GM12878 (cell line): ENCODE data around the gene CMC1. TPM values are rescaled to one million over a fixed set of nuclear protein-coding genes. Genes with fewer than 3 reads are reported as not detected.

Experiments used
- ASH2L ChIP-seq: fragments of 300-600, 200-600 bp; sonication (generic); IDR thresholded peaks from 2 replicates; pipeline ENCODE4 v1.6.1; 2017; ENCODE audit warnings: low read depth, mild to moderate bottlenecking, borderline replicate concordance
- ATF7 ChIP-seq: fragments of 450-650 bp; IDR thresholded peaks from 2 replicates; pipeline ENCODE4 v1.6.1; 2016; ENCODE audit warnings: low read depth, mild to moderate bottlenecking
- BACH1 ChIP-seq: fragments of 450-650 bp; IDR thresholded peaks from 2 replicates; pipeline ENCODE4 v1.6.1; 2017; ENCODE audit warnings: mild to moderate bottlenecking, borderline replicate concordance
- BMI1 ChIP-seq: fragments of 450-650 bp; IDR thresholded peaks from 2 replicates; pipeline ENCODE4 v1.6.1; 2016; ENCODE audit warnings: mild to moderate bottlenecking, moderate library complexity, borderline replicate concordance
- CHD1 ChIP-seq: IDR thresholded peaks from 2 replicates; pipeline ENCODE4 v1.6.1; 2012; ENCODE audit warnings: low read depth, low read length, improper control_type of control experiment
- CUX1 ChIP-seq: IDR thresholded peaks from 2 replicates; pipeline ENCODE4 v1.6.1; 2012; ENCODE audit warnings: improper control_type of control experiment, low read depth, low read length; ENCODE audit not compliant: insufficient replicate concordance
- DPF2 ChIP-seq: fragments of 450-650 bp; IDR thresholded peaks from 2 replicates; pipeline ENCODE4 v1.6.1; 2017; ENCODE audit warnings: mild to moderate bottlenecking
- E2F8 ChIP-seq: fragments of 450-650 bp; IDR thresholded peaks from 2 replicates; pipeline ENCODE4 v1.6.1; 2018; ENCODE audit warnings: mild to moderate bottlenecking, low read depth, moderate library complexity; ENCODE audit not compliant: partially characterized antibody
- EP300 ChIP-seq, 2 experiments: fragments of 150-350 bp in 1 of 2; IDR thresholded peaks; 2 replicates each; pipeline ENCODE4 v1.6.1; 2011 to 2012; ENCODE audit warnings: low read depth in 2 of 2, low read length in 2 of 2, borderline replicate concordance in 1 of 2, improper control_type of control experiment in 1 of 2, inconsistent platforms in 1 of 2; ENCODE audit not compliant: control insufficient read depth in 1 of 2
- EZH2 ChIP-seq: IDR thresholded peaks from 2 replicates; pipeline ENCODE4 v1.6.1; 2012; ENCODE audit warnings: low read depth, mild to moderate bottlenecking, control low read depth, inconsistent platforms, low read length, borderline replicate concordance; ENCODE audit not compliant: control insufficient read depth
- MTA2 ChIP-seq: fragments of 450-650 bp; IDR thresholded peaks from 2 replicates; pipeline ENCODE4 v1.6.1; 2016; ENCODE audit warnings: low read depth, mild to moderate bottlenecking, moderate library complexity
- NFYA ChIP-seq: IDR thresholded peaks from 2 replicates; pipeline ENCODE4 v1.6.1; 2011; ENCODE audit warnings: low read depth, mild to moderate bottlenecking, low read length, improper control_type of control experiment, borderline replicate concordance
- NFYB ChIP-seq: IDR thresholded peaks from 2 replicates; pipeline ENCODE4 v1.6.1; 2011; ENCODE audit warnings: low read depth, mild to moderate bottlenecking, low read length, improper control_type of control experiment, moderate library complexity; ENCODE audit not compliant: insufficient read depth
- NR2C1 ChIP-seq: fragments of 450-650 bp; IDR thresholded peaks from 2 replicates; pipeline ENCODE4 v1.6.1; 2017; ENCODE audit warnings: antibody characterized with exemption, mild to moderate bottlenecking, moderate library complexity
- PRDM15 ChIP-seq: fragments of 450-650 bp; formaldehyde crosslinking; IDR thresholded peaks from 2 replicates; pipeline ENCODE4 v1.4.0; 2020; ENCODE audit warnings: mild to moderate bottlenecking, moderate library complexity
- RAD21 ChIP-seq: IDR thresholded peaks from 2 replicates; pipeline ENCODE4 v1.6.1; 2011; ENCODE audit warnings: mild to moderate bottlenecking, low read depth, low read length, moderate library complexity; ENCODE audit not compliant: insufficient read depth
- polyA plus RNA-seq, 11 experiments: library from polyadenylated mRNA; depleted of rRNA in 4 of 11; unstranded in 6 of 11; stranded (reverse) in 5 of 11; fragments of >200 nt; fragmentation: Nextera tagmentation in 4 of 11; fragmentation: Illumina TruSeq in 1 of 11; extraction: Ambion mirVana in 4 of 11; extraction: Trizol in 1 of 11; gene quantifications; 1 replicate in 1 of 11; 2 replicates in 10 of 11; pipeline versions ENCODE4 v1.2.1 to v1.2.3, GENCODE V29; 2011 to 2016; ENCODE audit warnings: inconsistent platforms in 2 of 11, missing spikeins in 2 of 11, low read depth in 1 of 11
- total RNA-seq, 4 experiments: library from RNA; depleted of rRNA in 3 of 4; stranded (reverse); fragments of >200 nt in 3 of 4; fragmentation: Illumina TruSeq in 1 of 4; extraction: Trizol in 1 of 4; gene quantifications; 2 replicates each; pipeline versions ENCODE4 v1.2.1 to v1.2.3, GENCODE V29; 2013 to 2021

Gene CMC1
- total and polyA plus RNA-seq, 10 of the 15 experiments (the other 5 are each of a cell fraction or from before 2014, with no cell fraction given) = 12.3 to 118 (median 29.3) TPM

- TF ChIP-seq EZH2 (no peak), ATF7 (peak; percentile 85), BACH1 (peak; percentile 93; the same call in 1 of the 2 replicates), E2F8 (no peak), PRDM15 (CRISPR knock-in tag) (no peak), EP300 (IDR thresholded peaks at IDR 0.05; ENCODE audit: borderline replicate concordance in 1 of 2, control insufficient read depth in 1 of 2, low read depth in 2 of 2, low read length in 2 of 2) (peak; percentile 78 to 88; a peak in 3 of 4 replicates), NFYB (0 out of 2 replicates have a peak, but pooled peaks have one; percentile 17), NFYA (no peak), MTA2 (peak; percentile 100), NR2C1 (peak; percentile 26; the same call in 1 of the 2 replicates), CUX1 (peak; percentile 89), CHD1 (no peak), DPF2 (peak; percentile 97), BMI1 (peak; percentile 91), RAD21 (no peak), ASH2L (no peak)
Observed at GRCh38 chr3:28218071-28218916, 23.1 kb upstream of the CMC1 start (continued).
